NCI-H82 (cell line): ENCODE results near the gene SPATA16.
"Not testable (repeated sequence)": the region's sequence is repeated elsewhere in the genome, so short reads cannot be mapped to it uniquely, and the experiment has no call there.

ENCODE experiments used
- DNase-seq: peaks from one replicate; lab custom pipeline; 2025; lab: John Stamatoyannopoulos, UW

The SPATA16 gene

GRCh38 chr3:172946061-172946460 lies 195.0 kb downstream of the SPATA16 start:
- DNase-seq = no peak

DNA sequence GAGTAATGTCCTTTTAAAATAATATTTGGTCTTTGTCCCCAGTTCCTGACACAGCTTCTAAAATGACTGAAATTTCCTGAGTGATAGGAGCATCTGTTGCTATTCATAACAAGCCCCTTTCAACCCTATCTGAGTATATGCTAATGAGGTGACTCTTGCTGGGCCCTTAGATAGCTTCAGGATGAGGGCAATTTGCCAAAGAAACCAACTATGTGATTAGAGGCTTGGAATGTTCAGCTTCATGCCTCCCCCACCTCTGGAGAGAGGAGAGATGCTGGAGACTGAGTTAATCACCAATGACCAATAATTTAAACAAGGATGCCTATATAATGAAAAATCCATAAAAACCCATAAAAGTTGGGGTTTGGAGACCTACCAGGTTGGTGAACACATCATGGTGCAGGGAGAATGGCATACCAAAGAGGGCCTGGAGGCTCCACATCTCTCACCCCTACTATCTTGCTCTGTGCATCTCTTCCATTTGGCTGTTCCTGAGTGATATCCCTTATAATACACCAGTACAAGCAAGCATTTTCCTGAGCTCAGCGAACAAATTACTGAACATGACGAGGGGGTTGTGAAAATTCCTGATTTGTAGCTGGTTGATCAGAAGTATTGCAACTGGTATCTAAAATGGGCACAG lies 201.3 kb downstream of the SPATA16 start:
- no peak for DNase-seq

- DNase-seq = no peak
These were observed 202.2 kb downstream of the SPATA16 start for GRCh38 chr3:172938788-172939187.

DNA sequence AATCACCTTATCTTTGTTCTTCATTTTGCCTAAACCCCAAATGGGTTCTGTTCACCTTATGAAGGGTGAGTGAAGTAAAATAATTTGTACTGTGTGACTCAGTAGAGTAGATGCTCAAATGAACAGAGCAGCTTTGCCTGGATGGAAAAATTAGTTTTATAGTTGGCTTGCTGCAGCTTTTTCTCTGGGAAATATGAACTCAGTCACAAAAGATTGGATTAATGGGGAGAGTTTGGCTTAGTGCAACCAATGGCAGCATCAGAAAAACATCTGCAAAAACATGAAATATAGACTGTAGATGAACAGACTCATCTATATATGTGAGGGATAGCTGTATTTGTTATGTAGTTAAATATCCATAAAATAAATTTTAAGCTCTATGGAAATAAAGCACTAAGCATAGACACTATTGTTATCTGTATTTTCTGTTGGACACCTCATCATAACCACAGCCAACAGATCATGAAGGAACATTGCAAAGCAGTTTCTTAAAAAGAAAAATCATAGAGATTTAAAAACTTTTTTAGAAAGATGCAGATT lies 209.2 kb downstream of the SPATA16 start:
- no peak for DNase-seq

DNA sequence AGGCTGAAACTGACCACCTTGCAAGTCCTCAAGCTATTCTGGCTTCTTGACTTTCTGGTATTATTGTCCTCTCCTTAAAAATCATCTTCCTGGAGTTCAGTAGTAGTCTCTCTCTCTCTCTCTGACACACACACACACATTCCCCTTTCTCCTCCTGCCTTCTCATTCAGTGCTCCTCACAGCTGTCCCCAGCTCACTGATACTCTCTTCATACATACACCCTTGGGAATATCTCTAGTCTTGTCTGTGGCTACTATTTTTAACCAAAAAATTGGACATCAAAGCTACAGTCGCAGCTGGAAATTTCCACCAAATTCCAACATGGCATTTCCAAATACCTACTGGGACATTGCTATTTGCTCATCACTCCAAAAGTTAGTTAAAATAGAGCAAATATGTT lies 211.6 kb downstream of the SPATA16 start:
- no peak for DNase-seq

DNA sequence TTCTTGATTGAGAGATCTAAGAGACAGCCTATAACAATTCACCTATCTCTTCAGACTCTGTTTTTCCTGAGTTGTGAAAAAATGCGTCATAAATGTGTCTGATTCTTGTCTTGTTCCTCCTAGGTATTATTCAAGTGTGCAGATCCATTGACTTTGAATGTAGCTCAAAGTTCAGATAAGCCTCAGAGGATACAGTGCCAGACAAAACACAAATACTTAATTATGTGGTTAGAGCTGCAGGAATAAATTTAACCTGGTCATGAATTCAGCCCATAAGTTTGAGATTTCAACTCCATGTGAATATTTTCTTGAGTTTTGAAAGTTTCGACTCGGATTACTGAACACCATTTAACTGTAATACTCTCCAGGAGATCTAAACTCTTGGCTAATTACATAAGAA lies 216.5 kb downstream of the SPATA16 start:
- DNase-seq = no peak

DNA sequence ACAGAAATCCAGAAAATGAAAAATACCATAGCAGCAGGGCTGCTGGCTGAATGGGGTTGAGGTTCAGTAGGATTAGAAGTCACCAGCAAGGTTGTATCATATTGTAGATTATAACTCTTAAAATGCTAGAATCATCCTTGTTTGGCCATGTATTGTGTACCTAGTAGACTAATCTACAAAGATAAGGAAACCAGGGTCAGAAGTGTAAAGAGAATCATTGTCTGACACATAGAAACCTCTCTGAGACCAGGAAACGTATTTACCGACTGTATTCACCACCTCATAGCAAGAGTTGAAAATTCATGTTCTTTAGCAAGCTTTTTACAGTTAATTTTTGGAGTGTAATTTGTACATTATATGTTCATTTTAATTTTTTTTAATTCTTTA lies 221.7 kb downstream of the SPATA16 start:
- no peak for DNase-seq

- DNase-seq = no peak
These were observed 222.3 kb downstream of the SPATA16 start for GRCh38 chr3:172918568-172919296.

- no peak for DNase-seq
These were observed 222.9 kb downstream of the SPATA16 start for GRCh38 chr3:172918165-172918564.

GRCh38 chr3:172915911-172916514 lies 225.0 kb downstream of the SPATA16 start:
- no peak for DNase-seq

GRCh38 chr3:172914854-172915253 lies 226.2 kb downstream of the SPATA16 start:
- no peak for DNase-seq

- no peak for DNase-seq
These were observed 227.0 kb downstream of the SPATA16 start for GRCh38 chr3:172913911-172914655.

- no peak for DNase-seq
These were observed 229.9 kb downstream of the SPATA16 start for GRCh38 chr3:172911142-172911541.

DNA sequence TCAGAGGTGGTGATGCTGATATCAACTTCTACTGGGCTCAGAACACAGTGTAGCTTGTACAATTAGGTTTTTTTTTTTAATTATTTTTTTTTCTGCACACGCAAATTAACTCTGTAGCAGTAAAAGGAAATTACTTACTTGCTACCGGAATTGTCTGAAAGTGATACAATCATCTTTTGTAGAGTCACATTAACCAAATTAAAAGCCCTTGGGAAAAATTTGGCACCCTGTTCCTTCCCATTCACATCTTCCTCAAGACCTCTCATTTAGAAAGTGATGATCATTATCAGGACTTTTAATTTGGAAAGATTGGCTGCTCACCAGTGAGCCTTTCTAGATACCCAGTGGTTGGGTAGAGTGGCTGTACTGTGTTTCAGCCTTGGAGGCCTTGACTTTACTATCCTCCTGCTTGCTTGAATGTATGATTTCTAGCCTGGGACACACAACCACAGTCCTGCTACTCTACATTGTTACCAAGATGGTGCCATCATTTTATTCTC lies 232.2 kb downstream of the SPATA16 start:
- DNase-seq = no peak

DNA sequence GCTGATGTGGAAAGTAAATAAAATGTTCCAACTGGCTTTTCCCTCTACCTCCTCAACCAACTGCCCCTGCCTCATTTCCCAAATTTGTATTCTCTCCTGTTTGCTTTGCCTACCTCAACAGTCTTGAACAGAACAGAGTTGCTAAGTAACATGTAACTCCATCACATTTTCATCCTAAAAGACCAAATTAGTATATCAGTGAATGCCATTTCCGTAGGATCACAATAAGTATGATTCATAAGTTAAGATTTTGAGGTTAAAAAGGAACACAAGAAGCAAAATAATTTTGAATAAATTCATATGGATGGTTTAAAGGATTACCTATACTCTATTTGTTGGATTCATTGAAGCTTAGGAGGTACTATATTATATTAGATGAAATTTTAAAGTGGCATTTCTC lies 235.6 kb downstream of the SPATA16 start:
- DNase-seq = no peak

DNA sequence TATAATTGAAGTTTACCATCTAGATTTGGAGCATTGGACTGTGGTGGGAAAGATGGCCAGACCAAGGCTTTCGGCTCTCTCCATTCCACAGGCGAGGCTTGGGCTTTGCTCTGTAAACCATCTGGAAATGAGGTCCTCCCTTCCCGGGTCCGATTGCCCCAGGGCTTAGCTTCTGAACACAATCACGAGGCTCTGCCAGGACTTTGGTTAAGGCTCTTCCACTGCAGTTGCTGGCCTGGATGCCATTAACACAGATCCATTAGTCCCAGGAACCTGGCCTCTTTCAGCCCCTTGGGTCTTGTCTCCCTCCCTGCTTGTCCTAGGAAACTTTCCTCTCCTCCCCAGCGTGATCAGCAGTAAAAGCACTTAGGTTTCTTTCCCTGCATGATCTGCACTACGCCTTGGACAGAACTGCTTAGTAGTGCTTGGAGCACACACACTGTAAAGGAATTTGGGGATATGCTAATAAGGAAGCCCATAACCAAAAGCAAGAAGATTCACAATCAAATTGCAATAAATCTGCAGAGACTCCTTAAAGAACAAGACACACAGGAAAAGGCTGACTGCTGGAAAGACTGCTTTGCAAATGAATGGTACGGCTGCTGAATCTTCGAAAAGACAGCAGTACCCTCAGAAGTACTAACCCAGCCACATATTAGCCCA lies 236.2 kb downstream of the SPATA16 start:
- peak; percentile 10 for DNase-seq

GRCh38 chr3:172903642-172904320 lies 237.3 kb downstream of the SPATA16 start:
- DNase-seq = no peak

GRCh38 chr3:172892158-172892557 lies 248.9 kb downstream of the SPATA16 start:
- DNase-seq = no peak

GRCh38 chr3:172885704-172886103 lies 255.3 kb downstream of the SPATA16 start:
- DNase-seq = no peak

DNA sequence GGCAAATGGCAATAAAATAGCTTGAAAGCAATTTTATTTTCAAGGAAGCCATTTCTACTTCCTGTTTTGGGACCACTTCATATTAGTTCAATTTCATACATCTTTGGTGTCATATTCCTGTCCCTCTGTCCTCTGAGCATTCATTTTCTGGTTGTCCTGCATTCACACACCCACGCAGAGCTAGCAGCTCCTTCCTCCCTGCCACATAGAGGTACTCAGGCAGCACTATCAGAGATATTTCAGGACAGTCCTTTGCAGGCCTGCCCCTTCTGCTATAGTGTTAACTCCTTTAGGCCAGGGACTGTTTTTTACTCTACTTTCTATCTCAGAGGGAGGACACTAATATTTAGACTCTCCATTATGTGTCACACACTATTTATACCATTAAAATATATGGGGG lies 258.5 kb downstream of the SPATA16 start:
- DNase-seq = no peak

GRCh38 chr3:172879381-172879780 lies 261.7 kb downstream of the SPATA16 start:
- DNase-seq = not testable (repeated sequence)
